Vagina (tissue), 2 donors: ENCODE data around the gene FAM3A. TPM values are rescaled to one million over a fixed set of nuclear protein-coding genes. Genes with fewer than 3 reads are reported as not detected.

ENCODE experiments used
- DNase-seq, 2 donors: peaks; one replicate each; pipeline ENCODE4 v3.0.0-alpha.2; 2017; ENCODE audit errors: extremely low spot score in 2 of 2
- H3K27ac ChIP-seq: fragments of 200-600 bp; sonication (generic); one replicate; pipeline ENCODE4 v1.5.1; 2019
- H3K27me3 ChIP-seq: fragments of 200-600 bp; sonication (generic); one replicate; pipeline ENCODE4 v1.5.1; 2019
- H3K36me3 ChIP-seq, 2 donors: fragments of 200-600 bp; sonication (generic); one replicate each; pipeline ENCODE4 v1.5.1; 2017 to 2019
- H3K4me1 ChIP-seq: fragments of 200-600 bp; sonication (generic); one replicate; pipeline ENCODE4 v1.5.1; 2019
- H3K4me3 ChIP-seq, 2 donors: fragments of 200-600 bp; sonication (generic); 1 replicate in 1 of 2; 2 replicates in 1 of 2; pipeline ENCODE4 v1.5.1; 2016 to 2019
- H3K9me3 ChIP-seq: fragments of 200-600 bp; sonication (generic); one replicate; pipeline ENCODE4 v1.5.1; 2019
- CTCF ChIP-seq, 3 experiments: fragments of 450-650 bp in 2 of 3; fragments of 200-600 bp in 1 of 3; sonication (generic) in 1 of 3; IDR thresholded peaks; one replicate each; pipeline ENCODE4 v1.5.1; 2017 to 2019; ENCODE audit warnings: antibody characterized with exemption in 3 of 3, mild to moderate bottlenecking in 2 of 3, moderate library complexity in 2 of 3
- POLR2A ChIP-seq, 2 donors: fragments of 450-650 bp; IDR thresholded peaks; one replicate each; pipeline ENCODE4 v1.6.1; 2017; ENCODE audit warnings: antibody characterized with exemption in 2 of 2, mild to moderate bottlenecking in 2 of 2, moderate library complexity in 2 of 2
- POLR2AphosphoS5 ChIP-seq, 2 donors: sonication (generic); formaldehyde crosslinking; IDR thresholded peaks; one replicate each; pipeline ENCODE4 v1.9.0; 2017; ENCODE audit warnings: antibody characterized with exemption in 2 of 2, mild to moderate bottlenecking in 2 of 2, low read depth in 1 of 2; ENCODE audit not compliant: insufficient read depth in 1 of 2
- intact Hi-C: fragments of 100-400 bp; cut with DNase I; formaldehyde crosslinking; loops from one replicate; pipeline ENCODE4 v1.15.1; 2023
- total RNA-seq: library from RNA; depleted of rRNA; stranded (reverse); fragments of >200 nt; gene quantifications from one replicate; pipeline ENCODE4 v1.2.3, GENCODE V29; 2016

FAM3A gene
- total RNA-seq, 1 donor from 2014 or later, result 59.9 TPM

GRCh38 chrX:154548028-154548316, 31.9 kb upstream of the FAM3A start:
- H3K4me3 ChIP-seq, result peak overlapping the region; percentile 44 to 58

GRCh38 chrX:154547245-154548027, 31.4 kb upstream of the FAM3A start, which contains the start of gene IKBKG:
TSS of gene IKBKG (plus strand) at chrX:154547620. CDS start at chrX:154552003, 4,383 bp downstream.
- intact Hi-C loops, result no loop called here
- Histone ChIP-seq H3K27me3 (no peaks in the 10 kb centered on the region), H3K27ac (peak within 1 kb of the TSS; percentile 78), H3K4me1 (peaks cover 36% of the 10 kb centered on the region), H3K36me3 (no peaks in the 10 kb centered on the region), H3K9me3 (no peaks in the 10 kb centered on the region), H3K4me3 (peak within 1 kb of the TSS; percentile 44 to 58)
- TF ChIP-seq CTCF (IDR thresholded peaks at IDR 0.05) (no peak), POLR2A (IDR thresholded peaks at IDR 0.05) (no peak), POLR2AphosphoS5 (IDR thresholded peaks at IDR 0.05; ENCODE audit: insufficient read depth in 1 of 2, low read depth in 1 of 2) (peak; percentile 41 to 81)
- peak in 1 of 2 donors; percentile 89 for DNase-seq

More at GRCh38 chrX:154548028-154548316, 31.9 kb upstream of the FAM3A start:
- Histone ChIP-seq H3K4me1 (peaks cover 31% of the 10 kb centered on the region), H3K27me3 (no peaks in the 10 kb centered on the region), H3K9me3 (no peaks in the 10 kb centered on the region), H3K36me3 (no peaks in the 10 kb centered on the region), H3K27ac (peak overlapping the region; percentile 78)
- TF ChIP-seq CTCF (IDR thresholded peaks at IDR 0.05), result no peak
- TF ChIP-seq POLR2A (IDR thresholded peaks at IDR 0.05), result no peak
- TF ChIP-seq POLR2AphosphoS5 (IDR thresholded peaks at IDR 0.05; ENCODE audit: insufficient read depth in 1 of 2, low read depth in 1 of 2), result no peak
- intact Hi-C loops, result no loop called here
- DNase-seq, result no peak

GRCh38 chrX:154546354-154547244, 30.6 kb upstream of the FAM3A start, which contains the start of gene G6PD:
TSS of gene G6PD (minus strand) at chrX:154546846. CDS start at chrX:154546155, 691 bp downstream.
- H3K36me3 ChIP-seq, result no peaks in the 10 kb centered on the region
- H3K27ac ChIP-seq, result peak within 1 kb of the TSS; percentile 78
- H3K4me1 ChIP-seq, result peaks cover 44% of the 10 kb centered on the region
- peak within 1 kb of the TSS; percentile 44 to 58 for H3K4me3 ChIP-seq
- no peak for TF ChIP-seq POLR2AphosphoS5 (IDR thresholded peaks at IDR 0.05; ENCODE audit: insufficient read depth in 1 of 2, low read depth in 1 of 2)
- no peak for TF ChIP-seq POLR2A (IDR thresholded peaks at IDR 0.05)
- TF ChIP-seq CTCF (IDR thresholded peaks at IDR 0.05), result no peak
- no peak for DNase-seq
- H3K9me3 ChIP-seq, result no peaks in the 10 kb centered on the region
- no peaks in the 10 kb centered on the region for H3K27me3 ChIP-seq
- intact Hi-C loops, result no loop called here

GRCh38 chrX:154545673-154546274, 29.7 kb upstream of the FAM3A start:
- TF ChIP-seq POLR2A (IDR thresholded peaks at IDR 0.05) (no peak), CTCF (IDR thresholded peaks at IDR 0.05) (no peak), POLR2AphosphoS5 (IDR thresholded peaks at IDR 0.05; ENCODE audit: insufficient read depth in 1 of 2, low read depth in 1 of 2) (no peak)
- H3K27me3 ChIP-seq, result no peaks in the 10 kb centered on the region
- intact Hi-C loops, result no loop called here
- H3K4me3 ChIP-seq, result peak overlapping the region; percentile 44 to 58
- no peak overlapping the region for H3K27ac ChIP-seq
- H3K4me1 ChIP-seq, result peaks cover 53% of the 10 kb centered on the region
- H3K36me3 ChIP-seq, result no peaks in the 10 kb centered on the region
- H3K9me3 ChIP-seq, result no peaks in the 10 kb centered on the region
- no peak for DNase-seq
